Fibroblast of lung (primary cell): ENCODE data around the gene BCL6. TPM values are rescaled to one million over a fixed set of nuclear protein-coding genes. Genes with fewer than 3 reads are reported as not detected.

ENCODE experiments used
- DNase-seq, 2 donors: peaks; one replicate each; pipeline versions ENCODE4 v3.0.0 to v3.0.0-alpha.2; 2010; ENCODE audit warnings: low read depth in 2 of 2
- H2AFZ ChIP-seq: 2 replicates; pipeline ENCODE4 v1.5.1; 2012; ENCODE audit warnings: low read length, control low read depth, inconsistent platforms
- H3K27ac ChIP-seq: 2 replicates; pipeline ENCODE4 v1.5.1; 2011; ENCODE audit warnings: low read length, control low read depth; ENCODE audit not compliant: insufficient read depth
- H3K27me3 ChIP-seq: 2 replicates; pipeline ENCODE4 v1.5.1; 2011; ENCODE audit warnings: mild to moderate bottlenecking, low read length; ENCODE audit not compliant: control insufficient read depth, insufficient read depth
- H3K36me3 ChIP-seq: 2 replicates; pipeline ENCODE4 v1.5.1; 2011; ENCODE audit warnings: low read length; ENCODE audit not compliant: control insufficient read depth, insufficient read depth
- H3K4me1 ChIP-seq: 2 replicates; pipeline ENCODE4 v1.5.1; 2011; ENCODE audit warnings: low read length; ENCODE audit not compliant: control insufficient read depth, insufficient read depth; ENCODE audit errors: extremely low read depth
- H3K4me2 ChIP-seq: 2 replicates; pipeline ENCODE4 v1.5.1; 2011; ENCODE audit warnings: low read length, control low read depth; ENCODE audit not compliant: insufficient read depth; ENCODE audit errors: extremely low read depth
- H3K4me3 ChIP-seq, 4 experiments: fragments of 200-600 bp in 1 of 4; sonication (generic) in 1 of 4; replicated peaks in 1 of 4; 2 replicates each; pipeline ENCODE4 v1.5.1; 2011 to 2016; ENCODE audit warnings: low read length in 4 of 4, low read depth in 3 of 4, mild to moderate bottlenecking in 3 of 4, control low read depth in 2 of 4, inconsistent platforms in 1 of 4, mixed read lengths in 1 of 4; ENCODE audit not compliant: insufficient read depth in 1 of 4; ENCODE audit errors: control extremely low read depth in 1 of 4
- H3K79me2 ChIP-seq: 2 replicates; pipeline ENCODE4 v1.5.1; 2012; ENCODE audit warnings: mild to moderate bottlenecking, low read length, inconsistent platforms; ENCODE audit not compliant: control insufficient read depth, insufficient read depth
- H3K9ac ChIP-seq: 2 replicates; pipeline ENCODE4 v1.5.1; 2011; ENCODE audit warnings: mild to moderate bottlenecking, low read length, control low read depth; ENCODE audit not compliant: insufficient read depth
- H3K9me3 ChIP-seq: 2 replicates; pipeline ENCODE4 v1.5.1; 2012; ENCODE audit warnings: low read depth, low read length; ENCODE audit not compliant: control insufficient read depth, insufficient read depth
- H4K20me1 ChIP-seq: 2 replicates; pipeline ENCODE4 v1.5.1; 2011; ENCODE audit warnings: low read length; ENCODE audit not compliant: control insufficient read depth, insufficient read depth; ENCODE audit errors: extremely low read depth
- CTCF ChIP-seq, 2 donors: IDR thresholded peaks in 1 of 2; conservative IDR thresholded peaks in 1 of 2; 1 replicate in 1 of 2; 2 replicates in 1 of 2; pipeline ENCODE4 v1.5.1; 2011 to 2012; ENCODE audit warnings: low read length in 2 of 2, control low read depth in 1 of 2, inconsistent platforms in 1 of 2, low read depth in 1 of 2, mild to moderate bottlenecking in 1 of 2
- EZH2 ChIP-seq: IDR thresholded peaks from 2 replicates; pipeline ENCODE4 v1.5.1; 2012; ENCODE audit warnings: low read length, control low read depth, mild to moderate bottlenecking; ENCODE audit errors: missing control alignments
- polyA plus RNA-seq, 2 donors: library from polyadenylated mRNA; depleted of rRNA in 1 of 2; stranded (reverse) in 1 of 2; unstranded in 1 of 2; fragments of >200 nt; gene quantifications; 2 replicates each; pipeline ENCODE4 v1.2.1, GENCODE V29; 2011 to 2012; ENCODE audit warnings: missing spikeins in 1 of 2
- total RNA-seq: library from RNA; depleted of rRNA; stranded (reverse); fragments of >200 nt; gene quantifications from 2 replicates; pipeline ENCODE4 v1.2.1, GENCODE V29; 2014

The BCL6 gene
- total and polyA plus RNA-seq, 2 donors (not counting 1 experiment from before 2014, with no cell fraction given), result 12.7 to 46.6 TPM

GRCh38 chr3:187728940-187729583, 16.2 kb downstream of the BCL6 start:
- Histone ChIP-seq H3K4me1 (no peaks in the 10 kb centered on the region), H3K27ac (no peak overlapping the region), H3K36me3 (peaks cover 38% of the 10 kb centered on the region)

GRCh38 chr3:187728248-187728647, 17.0 kb downstream of the BCL6 start:
- no peak for DNase-seq
- Histone ChIP-seq H3K36me3 (peaks cover 38% of the 10 kb centered on the region), H3K9me3 (no peaks in the 10 kb centered on the region), H3K9ac (no peak overlapping the region), H3K27ac (no peak overlapping the region), H3K4me3 (no peak overlapping the region), H4K20me1 (no peaks in the 10 kb centered on the region), H3K4me1 (no peaks in the 10 kb centered on the region), H2AFZ (no peak overlapping the region), H3K4me2 (no peak overlapping the region), H3K79me2 (no peaks in the 10 kb centered on the region), H3K27me3 (no peaks in the 10 kb centered on the region)
- TF ChIP-seq CTCF (conservative IDR thresholded peaks at IDR 0.05 in 1 of 2, IDR thresholded peaks at IDR 0.05 in 1 of 2; ENCODE audit: low read depth in 1 of 2, low read length in 2 of 2), result no peak
- TF ChIP-seq EZH2, result no peak

More at GRCh38 chr3:187728940-187729583, 16.2 kb downstream of the BCL6 start:
- no peaks in the 10 kb centered on the region for H3K9me3 ChIP-seq
- H3K9ac ChIP-seq, result no peak overlapping the region
- H3K79me2 ChIP-seq, result no peaks in the 10 kb centered on the region
- no peak overlapping the region for H3K4me3 ChIP-seq
- no peak overlapping the region for H3K4me2 ChIP-seq
- TF ChIP-seq EZH2, result no peak
- no peak for TF ChIP-seq CTCF (conservative IDR thresholded peaks at IDR 0.05 in 1 of 2, IDR thresholded peaks at IDR 0.05 in 1 of 2; ENCODE audit: low read depth in 1 of 2, low read length in 2 of 2)
- H2AFZ ChIP-seq, result no peak overlapping the region
- no peaks in the 10 kb centered on the region for H4K20me1 ChIP-seq
- DNase-seq, result no peak
- no peaks in the 10 kb centered on the region for H3K27me3 ChIP-seq

GRCh38 chr3:187726564-187726963, 18.7 kb downstream of the BCL6 start:
- no peaks in the 10 kb centered on the region for H3K79me2 ChIP-seq
- TF ChIP-seq CTCF (conservative IDR thresholded peaks at IDR 0.05 in 1 of 2, IDR thresholded peaks at IDR 0.05 in 1 of 2; ENCODE audit: low read depth in 1 of 2, low read length in 2 of 2) (no peak), EZH2 (no peak)
- H4K20me1 ChIP-seq, result no peaks in the 10 kb centered on the region
- H3K27ac ChIP-seq, result no peak overlapping the region
- H3K36me3 ChIP-seq, result peaks cover 41% of the 10 kb centered on the region
- H3K9ac ChIP-seq, result no peak overlapping the region
- H3K9me3 ChIP-seq, result no peaks in the 10 kb centered on the region
- no peak overlapping the region for H3K4me3 ChIP-seq
- no peaks in the 10 kb centered on the region for H3K27me3 ChIP-seq
- H3K4me1 ChIP-seq, result no peaks in the 10 kb centered on the region
- H3K4me2 ChIP-seq, result no peak overlapping the region
- no peak overlapping the region for H2AFZ ChIP-seq
- DNase-seq, result no peak
